GM12878 (cell line): ENCODE data around the gene HDAC5. TPM values are rescaled to one million over a fixed set of nuclear protein-coding genes. Genes with fewer than 3 reads are reported as not detected.

Experiments
- CBX3 ChIP-seq: fragments of 200-600 bp; sonication (generic); IDR thresholded peaks from 2 replicates; pipeline ENCODE4 v1.6.1; 2016; ENCODE audit warnings: low read depth, borderline replicate concordance
- CHD4 ChIP-seq: fragments of 200-600 bp; sonication (generic); IDR thresholded peaks from 2 replicates; pipeline ENCODE4 v1.6.1; 2016; ENCODE audit warnings: mild to moderate bottlenecking
- CREM ChIP-seq: IDR thresholded peaks from 2 replicates; pipeline ENCODE4 v1.6.1; 2014; ENCODE audit warnings: antibody characterized with exemption, low read depth
- EGR1 ChIP-seq, 2 experiments: IDR thresholded peaks; 1 replicate in 1 of 2; 2 replicates in 1 of 2; pipeline ENCODE4 v1.6.1; 2011 to 2012; ENCODE audit warnings: low read depth in 2 of 2, low read length in 2 of 2, borderline replicate concordance in 1 of 2, mild to moderate bottlenecking in 1 of 2, moderate library complexity in 1 of 2
- IKZF1 ChIP-seq: fragments of 450-650 bp; conservative IDR thresholded peaks from 2 replicates; pipeline ENCODE4 v1.6.1; 2017; ENCODE audit warnings: antibody characterized with exemption, mild to moderate bottlenecking
- MEF2B ChIP-seq: fragments of 450-650 bp; IDR thresholded peaks from 2 replicates; pipeline ENCODE4 v1.6.1; 2018; ENCODE audit warnings: mild to moderate bottlenecking, moderate library complexity; ENCODE audit not compliant: partially characterized antibody, poor library complexity, severe bottlenecking
- MXI1 ChIP-seq: fragments of 150-350 bp; IDR thresholded peaks from 2 replicates; pipeline ENCODE4 v1.6.1; 2011; ENCODE audit warnings: low read depth, mild to moderate bottlenecking, inconsistent platforms, low read length, improper control_type of control experiment
- NFYB ChIP-seq: IDR thresholded peaks from 2 replicates; pipeline ENCODE4 v1.6.1; 2011; ENCODE audit warnings: low read depth, mild to moderate bottlenecking, low read length, improper control_type of control experiment, moderate library complexity; ENCODE audit not compliant: insufficient read depth
- NR2C1 ChIP-seq: fragments of 450-650 bp; IDR thresholded peaks from 2 replicates; pipeline ENCODE4 v1.6.1; 2017; ENCODE audit warnings: antibody characterized with exemption, mild to moderate bottlenecking, moderate library complexity
- PBX3 ChIP-seq: IDR thresholded peaks from 2 replicates; pipeline ENCODE4 v1.6.1; 2011; ENCODE audit warnings: mild to moderate bottlenecking, low read depth, low read length, moderate library complexity; ENCODE audit not compliant: insufficient replicate concordance
- POLR2AphosphoS2 ChIP-seq: IDR thresholded peaks from 2 replicates; pipeline ENCODE4 v1.6.1; 2011; ENCODE audit warnings: low read depth, mild to moderate bottlenecking, low read length, improper control_type of control experiment, moderate library complexity
- RAD21 ChIP-seq: IDR thresholded peaks from 2 replicates; pipeline ENCODE4 v1.6.1; 2011; ENCODE audit warnings: mild to moderate bottlenecking, low read depth, low read length, moderate library complexity; ENCODE audit not compliant: insufficient read depth
- STAT1 ChIP-seq: fragments of 450-650 bp; conservative IDR thresholded peaks from 2 replicates; pipeline ENCODE4 v1.6.1; 2014; ENCODE audit warnings: antibody characterized with exemption, mild to moderate bottlenecking
- SUPT20H ChIP-seq: IDR thresholded peaks from 2 replicates; pipeline ENCODE4 v1.6.1; 2011; ENCODE audit warnings: low read depth, mild to moderate bottlenecking, low read length, moderate library complexity, borderline replicate concordance; ENCODE audit not compliant: control insufficient read depth
- SUZ12 ChIP-seq: fragments of 200-600 bp; sonication (generic); IDR thresholded peaks from one replicate; pipeline ENCODE4 v1.6.1; 2018; ENCODE audit warnings: antibody characterized with exemption, mild to moderate bottlenecking; ENCODE audit not compliant: unreplicated experiment
- TAF1 ChIP-seq: IDR thresholded peaks from 2 replicates; pipeline ENCODE4 v1.6.1; 2011; ENCODE audit warnings: mild to moderate bottlenecking, low read depth, low read length, borderline replicate concordance
- TCF3 ChIP-seq: IDR thresholded peaks from 2 replicates; pipeline ENCODE4 v1.6.1; 2012; ENCODE audit warnings: low read depth, mild to moderate bottlenecking, low read length, borderline replicate concordance; ENCODE audit not compliant: insufficient read depth
- WRNIP1 ChIP-seq: IDR thresholded peaks from 2 replicates; pipeline ENCODE4 v1.6.1; 2011; ENCODE audit warnings: low read depth, low read length, improper control_type of control experiment, borderline replicate concordance
- ZBTB40 ChIP-seq: fragments of 450-650 bp; IDR thresholded peaks from 2 replicates; pipeline ENCODE4 v1.6.1; 2016; ENCODE audit warnings: mild to moderate bottlenecking, moderate library complexity, borderline replicate concordance
- ZZZ3 ChIP-seq: IDR thresholded peaks from 2 replicates; pipeline ENCODE4 v1.6.1; 2011; ENCODE audit warnings: low read depth; ENCODE audit not compliant: control insufficient read depth, insufficient read length
- polyA plus RNA-seq, 11 experiments: library from polyadenylated mRNA; depleted of rRNA in 4 of 11; unstranded in 6 of 11; stranded (reverse) in 5 of 11; fragments of >200 nt; fragmentation: Nextera tagmentation in 4 of 11; fragmentation: Illumina TruSeq in 1 of 11; extraction: Ambion mirVana in 4 of 11; extraction: Trizol in 1 of 11; gene quantifications; 1 replicate in 1 of 11; 2 replicates in 10 of 11; pipeline versions ENCODE4 v1.2.1 to v1.2.3, GENCODE V29; 2011 to 2016; ENCODE audit warnings: inconsistent platforms in 2 of 11, missing spikeins in 2 of 11, low read depth in 1 of 11
- total RNA-seq, 4 experiments: library from RNA; depleted of rRNA in 3 of 4; stranded (reverse); fragments of >200 nt in 3 of 4; fragmentation: Illumina TruSeq in 1 of 4; extraction: Trizol in 1 of 4; gene quantifications; 2 replicates each; pipeline versions ENCODE4 v1.2.1 to v1.2.3, GENCODE V29; 2013 to 2021
- TF ChIP-seq, protein P1 (sequence below): fragments of 450-650 bp; IDR thresholded peaks from 2 replicates; pipeline ENCODE4 v1.6.1; 2014; ENCODE audit warnings: mild to moderate bottlenecking
- TF ChIP-seq, protein P2 (sequence below): fragments of 450-650 bp; IDR thresholded peaks from 2 replicates; pipeline ENCODE4 v1.6.1; 2016; ENCODE audit warnings: mild to moderate bottlenecking

Gene HDAC5
- total and polyA plus RNA-seq, 10 of the 15 experiments (the other 5 are each of a cell fraction or from before 2014, with no cell fraction given) = 1.1 to 58.0 (median 27.3) TPM

DNA sequence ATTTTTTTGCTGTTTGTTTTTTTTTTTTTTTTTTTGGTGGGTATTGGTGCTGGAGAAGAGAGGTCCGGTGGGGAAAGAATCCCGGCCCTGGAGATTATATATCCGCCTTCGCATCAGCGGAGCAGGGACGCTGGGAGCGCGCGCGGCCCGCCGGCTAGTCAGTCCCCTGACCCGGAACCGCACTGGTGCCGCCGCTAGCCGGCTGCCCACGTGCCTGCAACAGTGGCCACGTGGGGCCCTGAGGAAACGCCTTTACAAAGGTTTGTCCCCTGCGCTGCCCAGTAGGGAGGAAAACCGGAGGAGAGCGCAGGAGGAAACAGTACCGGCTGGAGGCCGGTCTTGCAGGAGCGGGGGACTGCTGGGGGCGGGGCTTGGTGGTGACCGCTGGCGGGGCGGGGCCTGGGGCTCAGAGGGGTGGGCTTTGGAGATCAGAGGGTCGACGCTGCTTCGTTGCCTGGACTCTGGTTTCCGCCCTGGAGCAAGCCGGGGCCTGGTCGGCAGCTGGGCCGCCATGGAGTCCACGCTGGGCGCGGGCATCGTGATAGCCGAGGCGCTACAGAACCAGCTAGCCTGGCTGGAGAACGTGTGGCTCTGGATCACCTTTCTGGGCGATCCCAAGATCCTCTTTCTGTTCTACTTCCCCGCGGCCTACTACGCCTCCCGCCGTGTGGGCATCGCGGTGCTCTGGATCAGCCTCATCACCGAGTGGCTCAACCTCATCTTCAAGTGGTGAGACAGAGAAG lies 52.8 kb downstream of the HDAC5 start, which contains the start of gene G6PC3 (continued):
- no peak for TF ChIP-seq POLR2AphosphoS2
- peak; percentile 82; the same call in 1 of the 2 replicates for TF ChIP-seq STAT1
- no peak for TF ChIP-seq CHD4
- TF ChIP-seq ZBTB40 = peak; percentile 81
- TF ChIP-seq EGR1 (IDR thresholded peaks at IDR 0.05; ENCODE audit: borderline replicate concordance in 1 of 2, low read depth in 2 of 2, low read length in 2 of 2) = 0 out of 3 replicates have a peak, but pooled peaks of 1 of the 2 experiments have one; percentile 31
- TF ChIP-seq ZZZ3 = no peak
- TF ChIP-seq TAF1 = peak; percentile 85; the same call in 1 of the 2 replicates
- TF ChIP-seq MEF2B = peak; percentile 62
- no peak; the same call in 1 of the 2 replicates for TF ChIP-seq CREM
- TF ChIP-seq, protein P1, sequence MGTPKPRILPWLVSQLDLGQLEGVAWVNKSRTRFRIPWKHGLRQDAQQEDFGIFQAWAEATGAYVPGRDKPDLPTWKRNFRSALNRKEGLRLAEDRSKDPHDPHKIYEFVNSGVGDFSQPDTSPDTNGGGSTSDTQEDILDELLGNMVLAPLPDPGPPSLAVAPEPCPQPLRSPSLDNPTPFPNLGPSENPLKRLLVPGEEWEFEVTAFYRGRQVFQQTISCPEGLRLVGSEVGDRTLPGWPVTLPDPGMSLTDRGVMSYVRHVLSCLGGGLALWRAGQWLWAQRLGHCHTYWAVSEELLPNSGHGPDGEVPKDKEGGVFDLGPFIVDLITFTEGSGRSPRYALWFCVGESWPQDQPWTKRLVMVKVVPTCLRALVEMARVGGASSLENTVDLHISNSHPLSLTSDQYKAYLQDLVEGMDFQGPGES = no peak
- TF ChIP-seq TCF3 = peak; percentile 45; the same call in 1 of the 2 replicates
- TF ChIP-seq, protein P2, sequence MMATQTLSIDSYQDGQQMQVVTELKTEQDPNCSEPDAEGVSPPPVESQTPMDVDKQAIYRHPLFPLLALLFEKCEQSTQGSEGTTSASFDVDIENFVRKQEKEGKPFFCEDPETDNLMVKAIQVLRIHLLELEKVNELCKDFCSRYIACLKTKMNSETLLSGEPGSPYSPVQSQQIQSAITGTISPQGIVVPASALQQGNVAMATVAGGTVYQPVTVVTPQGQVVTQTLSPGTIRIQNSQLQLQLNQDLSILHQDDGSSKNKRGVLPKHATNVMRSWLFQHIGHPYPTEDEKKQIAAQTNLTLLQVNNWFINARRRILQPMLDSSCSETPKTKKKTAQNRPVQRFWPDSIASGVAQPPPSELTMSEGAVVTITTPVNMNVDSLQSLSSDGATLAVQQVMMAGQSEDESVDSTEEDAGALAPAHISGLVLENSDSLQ = no peak
- peak; percentile 90 for TF ChIP-seq IKZF1
- TF ChIP-seq NFYB = peak; percentile 20; the same call in 1 of the 2 replicates
- 0 out of 2 replicates have a peak, but pooled peaks have one; percentile 20 for TF ChIP-seq RAD21
- TF ChIP-seq PBX3 = peak; percentile 28
- TF ChIP-seq CBX3 = no peak
- TF ChIP-seq SUPT20H = no peak
- TF ChIP-seq WRNIP1 = no peak
- TF ChIP-seq NR2C1 = peak; percentile 95
- TF ChIP-seq MXI1 = peak; percentile 100
- no peak for TF ChIP-seq SUZ12
